K562 (cell line): ENCODE measurements around the gene OCEL1. TPM values are rescaled to one million over a fixed set of nuclear protein-coding genes. Genes with fewer than 3 reads are reported as not detected.
A peak's percentile ranks its signal among the peaks of the same experiment; 100 is the strongest.

Source experiments
- ATAC-seq: fragments of 200-7000 bp; cut with Tn5 transposase; 3 replicates; pipeline ENCODE4 v1.9.1; 2020; ENCODE audit warnings: moderate library complexity
- BruUV-seq: library from RNA; stranded (reverse); fragments of 400-500 nt; replicated peaks from 2 replicates; lab custom pipeline; 2021; lab: Mats Ljungman, UMichigan
- CTCF ChIA-PET: fragments of 300-600 bp; formaldehyde crosslinking; extraction: SDS; loops from one replicate; lab custom pipeline; 2021; ENCODE audit warnings: low intra/inter-chr PET ratio; lab: Yijun Ruan, JAX
- POLR2A ChIA-PET: fragments of 300-600, 350-650 bp; sonication (Branson Sonifier 250); formaldehyde crosslinking; extraction: SDS; loops from one replicate; lab custom pipeline; 2021; ENCODE audit warnings: antibody characterized with exemption, inconsistent platforms; lab: Yijun Ruan, JAX
- DNase-seq, 4 experiments: peaks; one replicate each; pipeline versions ENCODE4 v3.0.0 to v3.0.0-alpha.2; 2011 to 2018; ENCODE audit warnings: low spot score in 3 of 4, mixed read lengths in 3 of 4; ENCODE audit errors: extremely low read depth in 1 of 4
- FAIRE-seq: peaks from 2 replicates; lab custom pipeline; 2011; peaks lifted over from hg19 to GRCh38; lab: Jason Lieb, UNC
- H2AFZ ChIP-seq: 2 replicates; pipeline ENCODE4 v1.6.0; 2011; ENCODE audit warnings: low read depth, low read length, control low read depth, inconsistent platforms
- H3K27ac ChIP-seq: fragments of 200-600 bp; 3 replicates; pipeline ENCODE4 v1.8.0; 2011; ENCODE audit warnings: low read depth, mild to moderate bottlenecking, control low read depth, inconsistent platforms, low read length, moderate library complexity, mixed read lengths; ENCODE audit errors: extremely low read depth
- H3K27me3 ChIP-seq, 2 experiments: fragments of 300-600 bp in 1 of 2; 2 replicates in 1 of 2; 3 replicates in 1 of 2; pipeline versions ENCODE4 v1.6.0 to v1.8.0; 2011; ENCODE audit warnings: inconsistent platforms in 2 of 2, low read length in 2 of 2, mild to moderate bottlenecking in 1 of 2, mixed read lengths in 1 of 2, moderate library complexity in 1 of 2; ENCODE audit not compliant: control insufficient read depth in 2 of 2, insufficient read depth in 2 of 2
- H3K36me3 ChIP-seq: fragments of 300-600 bp; 3 replicates; pipeline ENCODE4 v1.8.0; 2011; ENCODE audit warnings: mild to moderate bottlenecking, low read length, inconsistent platforms; ENCODE audit not compliant: control insufficient read depth, insufficient read depth
- H3K4me1 ChIP-seq, 2 experiments: fragments of 200-600 bp in 1 of 2; replicated peaks in 1 of 2; 2 replicates in 1 of 2; 3 replicates in 1 of 2; pipeline versions ENCODE4 v1.5.1 to v1.8.0; 2011; ENCODE audit warnings: inconsistent platforms in 2 of 2, low read length in 2 of 2, mild to moderate bottlenecking in 1 of 2, mixed read lengths in 1 of 2, moderate library complexity in 1 of 2; ENCODE audit not compliant: control insufficient read depth in 2 of 2, insufficient read depth in 2 of 2
- H3K4me2 ChIP-seq: 2 replicates; pipeline ENCODE4 v1.6.1; 2011; ENCODE audit warnings: low read length, control low read depth, inconsistent platforms, mixed read lengths; ENCODE audit not compliant: insufficient read depth
- H3K4me3 ChIP-seq: fragments of 200-600 bp; sonication (generic), shearing (Covaris generic); 2 replicates; pipeline ENCODE4 v1.5.1; 2016; ENCODE audit warnings: control low read depth, inconsistent platforms
- H3K79me2 ChIP-seq: fragments of 200-600 bp; 3 replicates; pipeline ENCODE4 v1.8.0; 2011; ENCODE audit warnings: low read length, inconsistent platforms; ENCODE audit not compliant: control insufficient read depth, insufficient read depth
- H3K9ac ChIP-seq, 2 experiments: 2 replicates each; pipeline versions ENCODE4 v1.6.0 to v1.6.1; 2011; ENCODE audit warnings: low read depth in 2 of 2, low read length in 2 of 2, control low read depth in 1 of 2, inconsistent platforms in 1 of 2, mild to moderate bottlenecking in 1 of 2, mixed read lengths in 1 of 2; ENCODE audit not compliant: insufficient read depth in 1 of 2
- H3K9me1 ChIP-seq: one replicate; pipeline ENCODE4 v1.6.0; 2011; ENCODE audit warnings: inconsistent platforms, mild to moderate bottlenecking, low read length, moderate library complexity; ENCODE audit not compliant: control insufficient read depth, insufficient read depth
- H3K9me3 ChIP-seq: replicated peaks from 2 replicates; pipeline ENCODE4 v1.5.1; 2011; ENCODE audit warnings: low read depth, low read length, inconsistent platforms; ENCODE audit not compliant: control insufficient read depth, insufficient read depth
- H4K20me1 ChIP-seq: replicated peaks from 2 replicates; pipeline ENCODE4 v1.6.1; 2011; ENCODE audit warnings: low read length, inconsistent platforms, mixed read lengths; ENCODE audit not compliant: control insufficient read depth, insufficient read depth
- E2F3 ChIP-seq: fragments of 250-450 bp; sonication (Bioruptor Pico); IDR thresholded peaks from 2 replicates; pipeline ENCODE4 v1.4.0; 2020; ENCODE audit warnings: mild to moderate bottlenecking
- MAFK ChIP-seq: IDR thresholded peaks from 2 replicates; pipeline ENCODE4 v1.6.1; 2011; ENCODE audit warnings: low read length, improper control_type of control experiment
- PHF8 ChIP-seq: fragments of 200-600 bp; sonication (generic); IDR thresholded peaks from 2 replicates; pipeline ENCODE4 v1.6.1; 2012; ENCODE audit warnings: mixed run types, mild to moderate bottlenecking, inconsistent platforms, low read length, moderate library complexity, borderline replicate concordance
- PML ChIP-seq: IDR thresholded peaks from 2 replicates; pipeline ENCODE4 v1.6.1; 2012; ENCODE audit warnings: low read length, inconsistent platforms
- POLR2A ChIP-seq: fragments of 450-650 bp; conservative IDR thresholded peaks from 2 replicates; pipeline ENCODE4 v1.6.1; 2016
- POLR2B ChIP-seq: fragments of 450-650 bp; IDR thresholded peaks from 2 replicates; pipeline ENCODE4 v1.6.1; 2018; ENCODE audit warnings: low read depth; ENCODE audit not compliant: partially characterized antibody
- RBM25 ChIP-seq: fragments of 200-400 bp; formaldehyde crosslinking; IDR thresholded peaks from 2 replicates; pipeline ENCODE4 v1.6.1; 2018; ENCODE audit warnings: low read length, low read depth, moderate library complexity; ENCODE audit not compliant: severe bottlenecking
- RCOR1 ChIP-seq, 2 experiments: IDR thresholded peaks; 2 replicates each; pipeline ENCODE4 v1.6.1; 2012; ENCODE audit warnings: low read depth in 2 of 2, low read length in 2 of 2, borderline replicate concordance in 1 of 2, improper control_type of control experiment in 1 of 2
- SIN3A ChIP-seq, 2 experiments: fragments of 150-350 bp in 1 of 2; IDR thresholded peaks; 2 replicates each; pipeline ENCODE4 v1.6.1; 2011 to 2016; ENCODE audit warnings: borderline replicate concordance in 2 of 2, low read depth in 2 of 2, low read length in 2 of 2, mild to moderate bottlenecking in 2 of 2, moderate library complexity in 2 of 2; ENCODE audit not compliant: control insufficient read depth in 1 of 2
- STAT5A ChIP-seq: IDR thresholded peaks from 2 replicates; pipeline ENCODE4 v1.6.1; 2012; ENCODE audit warnings: low read length, inconsistent platforms, borderline replicate concordance
- TEAD1 ChIP-seq, 2 experiments: fragments of 450-650 bp in 1 of 2; sonication (generic) in 1 of 2; formaldehyde crosslinking; IDR thresholded peaks; 2 replicates each; pipeline versions ENCODE4 v1.4.0 to v1.8.0; 2020 to 2022; ENCODE audit warnings: mild to moderate bottlenecking in 2 of 2, missing genetic modification reagents in 1 of 2
- ZBTB7A ChIP-seq: IDR thresholded peaks from 2 replicates; pipeline ENCODE4 v1.6.1; 2011; ENCODE audit warnings: low read depth, mild to moderate bottlenecking, low read length, moderate library complexity, borderline replicate concordance; ENCODE audit not compliant: control insufficient read depth
- ZNF140 ChIP-seq: fragments of 250-450 bp; sonication (Bioruptor Pico); IDR thresholded peaks from 2 replicates; pipeline ENCODE4 v1.8.0; 2021; ENCODE audit warnings: moderate library complexity, mild to moderate bottlenecking, inconsistent platforms
- ZNF24 ChIP-seq: fragments of 450-650 bp; IDR thresholded peaks from 2 replicates; pipeline ENCODE4 v1.6.1; 2016
- ZNF785 ChIP-seq: fragments of 250-450 bp; sonication (Bioruptor Pico); IDR thresholded peaks from 2 replicates; pipeline ENCODE4 v1.4.0; 2020; ENCODE audit warnings: mild to moderate bottlenecking
- WGBS: fragments of 100-300 bp; shearing (Covaris generic); methylation state at CpG from one replicate; pipeline ENCODE4 v1.1.6; 2016; ENCODE audit warnings: low coverage, mixed read lengths; ENCODE audit not compliant: insufficient coverage; ENCODE audit errors: missing lambda C conversion rate; 5-methylcytosine and 5-hydroxymethylcytosine counted together
- in situ Hi-C: fragments of 300-500 bp; cut with MboI; formaldehyde crosslinking; loops from 4 replicates; pipeline ENCODE4 v1.15.0; 2018; ENCODE audit warnings: inconsistent platforms, mixed read lengths
- intact Hi-C: fragments of 100-400 bp; cut with micrococcal nuclease; formaldehyde crosslinking; loops from 2 replicates; pipeline ENCODE4 v1.14.2; 2022
- polyA plus RNA-seq, 8 experiments: library from polyadenylated mRNA; depleted of rRNA in 4 of 8; stranded (reverse) in 5 of 8; unstranded in 3 of 8; fragments of >200 nt; fragmentation: Nextera tagmentation in 2 of 8; fragmentation: Illumina TruSeq in 1 of 8; extraction: Ambion mirVana in 2 of 8; extraction: Trizol in 1 of 8; gene quantifications; 2 replicates each; pipeline versions ENCODE4 v1.2.1 to v1.2.3, GENCODE V29; 2011 to 2014; ENCODE audit warnings: inconsistent platforms in 1 of 8, missing spikeins in 1 of 8
- total RNA-seq, 7 experiments: library from RNA; depleted of rRNA in 6 of 7; stranded (reverse); fragments of >200 nt in 6 of 7; fragmentation: Illumina TruSeq in 2 of 7; extraction: Trizol in 2 of 7; gene quantifications; 2 replicates each; pipeline versions ENCODE4 v1.2.1 to v1.2.3, GENCODE V29; 2011 to 2021; ENCODE audit warnings: low replicate concordance in 1 of 7
- TF ChIP-seq, protein P1 (sequence below): fragments of 450-650 bp; formaldehyde crosslinking; conservative IDR thresholded peaks from 2 replicates; pipeline ENCODE4 v1.4.0; 2022; ENCODE audit warnings: mild to moderate bottlenecking, missing genetic modification characterization
- TF ChIP-seq, protein P2 (sequence below): fragments of 250-450 bp; sonication (Bioruptor Pico); IDR thresholded peaks from 2 replicates; pipeline ENCODE4 v1.4.0; 2020; ENCODE audit warnings: borderline replicate concordance

Gene OCEL1
- total and polyA plus RNA-seq, 9 of the 15 experiments (the other 6 are each of a cell fraction or from before 2014, with no cell fraction given) = 8.0 to 38.0 (median 12.4) TPM

DNA sequence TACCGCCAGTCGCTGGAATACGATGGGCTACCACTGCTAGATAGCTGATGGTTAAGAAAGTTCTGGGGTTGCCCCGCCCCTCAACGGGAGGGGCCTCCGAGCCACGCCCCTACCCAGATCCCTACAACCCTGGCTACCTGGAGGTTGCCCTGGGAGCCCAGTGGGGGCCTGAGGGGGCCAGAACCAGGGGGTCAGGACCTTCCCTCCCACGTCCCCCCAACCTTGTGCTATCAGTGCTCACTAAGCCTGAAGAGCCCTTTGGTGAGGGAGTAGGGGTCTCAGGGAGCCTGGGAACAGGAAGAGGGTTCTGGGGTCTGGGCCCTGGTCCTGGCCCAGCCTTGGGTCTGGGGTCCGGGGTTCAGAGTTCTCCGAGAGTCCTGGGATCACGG lies 8.9 kb downstream of the OCEL1 start (continued):
- TF ChIP-seq, protein P1, sequence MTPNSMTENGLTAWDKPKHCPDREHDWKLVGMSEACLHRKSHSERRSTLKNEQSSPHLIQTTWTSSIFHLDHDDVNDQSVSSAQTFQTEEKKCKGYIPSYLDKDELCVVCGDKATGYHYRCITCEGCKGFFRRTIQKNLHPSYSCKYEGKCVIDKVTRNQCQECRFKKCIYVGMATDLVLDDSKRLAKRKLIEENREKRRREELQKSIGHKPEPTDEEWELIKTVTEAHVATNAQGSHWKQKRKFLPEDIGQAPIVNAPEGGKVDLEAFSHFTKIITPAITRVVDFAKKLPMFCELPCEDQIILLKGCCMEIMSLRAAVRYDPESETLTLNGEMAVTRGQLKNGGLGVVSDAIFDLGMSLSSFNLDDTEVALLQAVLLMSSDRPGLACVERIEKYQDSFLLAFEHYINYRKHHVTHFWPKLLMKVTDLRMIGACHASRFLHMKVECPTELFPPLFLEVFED = no peak
- TF ChIP-seq POLR2A (peak; percentile 77), MAFK (no peak), PML (peak; percentile 52; the same call in 1 of the 2 replicates), ZBTB7A (peak; percentile 75; the same call in 1 of the 2 replicates), POLR2B (peak; percentile 55), ZNF140 (no peak), TEAD1 (CRISPR knock-in tag; IDR thresholded peaks at IDR 0.05) (no peak), ZNF785 (CRISPR knock-in tag) (no peak)

DNA sequence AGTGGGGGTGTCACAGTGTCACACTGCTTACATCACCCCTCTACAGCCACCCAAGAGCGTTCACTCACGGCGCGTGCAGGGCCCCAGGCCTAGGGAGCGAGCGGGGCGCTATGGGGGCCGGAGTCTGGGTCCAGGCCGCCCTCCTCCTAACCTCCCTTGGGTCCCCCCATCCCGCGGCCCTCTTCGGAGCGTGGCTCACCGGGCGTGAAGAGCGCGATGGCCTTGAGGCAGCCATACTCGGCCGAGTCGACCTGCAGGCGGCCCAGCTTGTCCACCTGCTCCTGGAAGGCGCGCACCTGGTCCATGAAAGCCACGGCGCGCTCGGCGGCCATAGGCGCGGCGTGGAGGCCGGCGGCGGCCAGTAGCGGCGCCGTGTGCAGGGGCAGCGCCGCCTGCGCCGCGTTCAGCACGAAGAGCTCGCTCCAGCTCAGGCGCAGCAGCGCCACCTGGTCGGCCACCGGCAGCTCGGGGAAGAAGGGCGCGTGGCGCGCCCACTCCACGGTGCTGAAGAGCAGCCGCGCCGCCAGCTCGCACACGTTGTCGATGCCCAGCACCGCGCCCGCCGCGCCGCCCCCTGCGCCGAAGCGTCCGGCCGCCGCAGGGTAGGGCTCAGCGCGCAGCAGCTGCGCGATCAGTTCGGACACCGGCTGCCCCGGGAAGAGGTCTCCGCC lies 9.4 kb downstream of the OCEL1 start:
- ChIA-PET CTCF (interaction anchor here (1.1 kb wide), 1 partner anchor 32 kb away, joined by 3 read pairs; no protein-coding TSS in a partner anchor), POLR2A (interaction anchor here (0.6 to 11.3 kb wide), 14 partner anchors 10 to 179 kb away, joined by 3 to 129 read pairs (median 4); partner anchors contain the start of genes NR2F6, OCEL1 and USE1)
- H3K36me3 ChIP-seq = peaks cover 70% of the 10 kb centered on the region; the same call in 2 of the 3 replicates
- intact Hi-C loops (loop anchor here (1.0 kb wide), 1 partner anchor 8 kb away; no protein-coding TSS in a partner anchor), in situ Hi-C loops (no loop called here)
- no peak for FAIRE-seq
- peak overlapping the region; percentile 76 for H2AFZ ChIP-seq
- no TSS peak for BruUV-seq
- under 1% methylated on average over 41 of the region's 80 CpGs for WGBS
- H3K27me3 ChIP-seq = no peaks in the 10 kb centered on the region
- no peaks in the 10 kb centered on the region for H3K9me3 ChIP-seq
- peak overlapping the region; percentile 98 for H3K4me2 ChIP-seq
- peak overlapping the region; percentile 87 for H3K27ac ChIP-seq
- H3K9ac ChIP-seq = peak overlapping the region; percentile 82 to 92
- peak; percentile 88 for ATAC-seq
- peaks cover 59% of the 10 kb centered on the region for H3K79me2 ChIP-seq
- H3K4me3 ChIP-seq = peak overlapping the region; percentile 77
- DNase-seq = peak; percentile 41 to 87 (median 48)
- peaks cover 10% of the 10 kb centered on the region; the same call in 1 of the 2 replicates for H4K20me1 ChIP-seq
- no peaks in the 10 kb centered on the region for H3K9me1 ChIP-seq
- peaks cover 18 to 43% of the 10 kb centered on the region in 2 experiments for H3K4me1 ChIP-seq
- TF ChIP-seq SIN3A (IDR thresholded peaks at IDR 0.05; ENCODE audit: borderline replicate concordance in 2 of 2, control insufficient read depth in 1 of 2, low read depth in 2 of 2, low read length in 2 of 2) = peak; percentile 44 to 66; a peak in 1 of 4 replicates
- TF ChIP-seq ZNF24 = peak; percentile 50; the same call in 1 of the 2 replicates
- peak; percentile 50; the same call in 1 of the 2 replicates for TF ChIP-seq E2F3 (CRISPR knock-in tag)
- TF ChIP-seq, protein P2, sequence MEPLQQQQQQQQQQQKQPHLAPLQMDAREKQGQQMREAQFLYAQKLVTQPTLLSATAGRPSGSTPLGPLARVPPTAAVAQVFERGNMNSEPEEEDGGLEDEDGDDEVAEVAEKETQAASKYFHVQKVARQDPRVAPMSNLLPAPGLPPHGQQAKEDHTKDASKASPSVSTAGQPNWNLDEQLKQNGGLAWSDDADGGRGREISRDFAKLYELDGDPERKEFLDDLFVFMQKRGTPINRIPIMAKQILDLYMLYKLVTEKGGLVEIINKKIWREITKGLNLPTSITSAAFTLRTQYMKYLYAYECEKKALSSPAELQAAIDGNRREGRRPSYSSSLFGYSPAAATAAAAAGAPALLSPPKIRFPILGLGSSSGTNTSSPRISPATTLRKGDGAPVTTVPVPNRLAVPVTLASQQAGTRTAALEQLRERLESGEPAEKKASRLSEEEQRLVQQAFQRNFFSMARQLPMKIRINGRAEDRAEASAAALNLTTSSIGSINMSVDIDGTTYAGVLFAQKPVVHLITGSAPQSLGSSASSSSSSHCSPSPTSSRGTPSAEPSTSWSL = no peak
- TF ChIP-seq RCOR1 (IDR thresholded peaks at IDR 0.05; ENCODE audit: borderline replicate concordance in 1 of 2, low read depth in 2 of 2, low read length in 2 of 2) = 0 out of 4 replicates have a peak, but pooled peaks of 1 of the 2 experiments have one; percentile 8
- no peak for TF ChIP-seq STAT5A
- TF ChIP-seq PHF8 = peak; percentile 58; the same call in 1 of the 2 replicates
- no peak for TF ChIP-seq RBM25
